ENCODE results near the gene BAX.
A peak's percentile ranks its signal among the peaks of the same experiment; 100 is the strongest.

BAX gene

GRCh38 chr19:48988860-48989259 lies 34.2 kb downstream of the BAX start:
- DNase-seq: no peak

- DNase-seq: no peak
Measured at GRCh38 chr19:48989701-48990291, 35.1 kb downstream of the BAX start.

DNA sequence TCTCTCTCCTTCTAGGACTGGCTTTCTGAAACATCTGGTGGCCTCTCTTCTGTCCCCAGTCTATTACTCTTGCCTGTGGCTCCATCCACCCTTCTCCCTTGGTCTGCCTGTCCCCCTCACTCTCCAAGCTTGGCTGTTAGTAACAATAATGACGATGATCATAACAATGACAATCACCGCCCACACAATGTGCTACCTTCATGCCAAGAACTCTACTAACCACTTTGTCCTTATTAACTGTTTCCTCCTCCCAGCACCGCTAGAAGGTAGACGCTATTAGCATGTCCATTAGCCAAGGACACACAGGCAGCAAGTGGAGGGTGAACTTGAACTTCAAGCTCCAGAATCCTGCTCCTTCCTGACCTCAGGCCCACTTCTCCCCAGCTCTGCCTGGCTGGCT lies 35.7 kb downstream of the BAX start:
- no peak for DNase-seq

GRCh38 chr19:48991011-48991609 lies 36.4 kb downstream of the BAX start:
- DNase-seq: no peak

DNA sequence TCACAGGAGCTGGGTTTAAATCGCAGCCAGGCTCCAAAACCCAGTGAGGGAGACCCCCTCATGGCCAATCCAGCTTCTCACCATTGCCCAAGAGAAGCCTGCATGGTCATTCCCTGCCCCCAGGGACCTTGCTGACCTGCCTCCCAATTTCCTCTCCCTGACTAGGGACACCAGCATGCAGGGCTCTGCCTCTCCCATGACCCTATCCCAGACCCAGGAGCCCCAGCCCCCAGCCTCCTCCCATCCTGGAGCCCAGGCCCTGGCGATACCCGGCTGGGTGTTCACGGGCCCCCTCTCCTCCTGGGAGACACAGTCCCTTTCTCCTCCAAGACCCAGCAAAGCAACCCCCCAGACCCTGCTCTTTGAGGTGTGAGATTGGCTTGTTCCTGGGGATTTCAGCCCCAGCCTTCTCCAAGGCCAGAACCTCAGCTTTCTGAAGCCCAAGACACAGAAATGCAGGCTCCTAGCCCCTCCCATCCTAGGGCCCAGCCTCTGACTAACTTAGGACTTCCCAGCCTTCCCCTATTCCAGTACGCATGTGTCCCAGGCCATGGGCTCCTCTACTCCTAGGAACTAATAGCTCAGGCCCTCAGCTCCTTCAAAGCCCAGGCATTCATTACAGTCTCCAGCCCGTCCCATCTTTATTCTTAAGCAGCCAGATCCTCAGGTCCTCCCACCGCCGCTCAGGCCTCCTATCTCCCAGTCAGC lies 37.4 kb downstream of the BAX start:
- peak in 1 of 2 experiments; percentile 39 for DNase-seq

DNA sequence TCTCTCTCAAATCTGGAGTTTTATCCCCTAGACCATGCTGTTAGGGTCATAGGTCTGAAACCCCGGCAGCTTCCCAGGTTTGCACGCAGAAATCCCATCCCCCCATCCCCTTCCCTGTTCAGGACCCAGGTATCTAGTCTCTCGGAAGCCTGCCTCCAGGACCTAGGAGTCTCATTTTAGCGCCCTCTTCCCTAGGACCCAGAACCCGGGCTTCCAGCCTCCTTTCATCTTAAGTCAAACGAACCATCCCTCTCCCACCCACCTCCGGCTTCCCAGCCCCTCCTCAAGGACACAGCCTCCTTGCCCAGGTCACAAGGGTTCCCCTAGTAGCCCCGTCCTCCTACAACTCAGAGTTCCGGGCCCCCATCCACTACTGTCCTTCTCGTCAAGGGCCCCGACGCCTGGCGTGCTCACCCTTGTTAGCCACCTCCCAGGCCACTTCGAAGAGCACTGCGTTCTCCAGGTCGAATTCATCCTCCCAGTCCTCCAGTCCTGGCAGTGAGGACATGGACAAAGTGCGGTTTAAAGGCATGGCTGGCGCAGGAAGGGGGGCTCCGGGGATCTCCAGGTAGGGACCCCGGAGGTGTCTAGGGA lies 38.0 kb downstream of the BAX start:
- peak in 1 of 2 experiments; percentile 36 for DNase-seq

GRCh38 chr19:48993175-48994034 lies 38.7 kb downstream of the BAX start, which contains the start of the genes GYS1 and RUVBL2:
GYS1 (minus strand) TSS chr19:48993309; CDS start chr19:48993112, 197 bp downstream.
RUVBL2 (plus strand) TSS chr19:48993887; CDS start chr19:48993912, 25 bp downstream.
- peak; percentile 99 for DNase-seq

DNA sequence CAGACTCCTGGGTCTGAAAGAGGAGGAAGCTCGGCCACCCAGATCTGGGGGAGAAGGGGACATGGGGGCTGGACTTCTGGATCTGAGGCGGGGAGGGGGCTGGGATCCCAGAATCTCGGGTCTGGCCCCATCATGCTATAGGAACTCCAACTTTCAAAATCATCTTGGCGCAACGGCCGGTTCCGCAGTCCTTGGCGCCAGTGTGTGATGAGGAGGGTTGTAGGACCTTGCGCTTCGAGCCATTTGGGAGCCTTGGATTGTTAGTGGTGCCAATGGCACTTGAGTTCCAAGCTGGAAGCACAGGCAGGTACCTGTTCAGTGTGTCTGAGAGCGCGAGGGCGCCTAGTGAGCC lies 39.3 kb downstream of the BAX start:
- DNase-seq: no peak

DNA sequence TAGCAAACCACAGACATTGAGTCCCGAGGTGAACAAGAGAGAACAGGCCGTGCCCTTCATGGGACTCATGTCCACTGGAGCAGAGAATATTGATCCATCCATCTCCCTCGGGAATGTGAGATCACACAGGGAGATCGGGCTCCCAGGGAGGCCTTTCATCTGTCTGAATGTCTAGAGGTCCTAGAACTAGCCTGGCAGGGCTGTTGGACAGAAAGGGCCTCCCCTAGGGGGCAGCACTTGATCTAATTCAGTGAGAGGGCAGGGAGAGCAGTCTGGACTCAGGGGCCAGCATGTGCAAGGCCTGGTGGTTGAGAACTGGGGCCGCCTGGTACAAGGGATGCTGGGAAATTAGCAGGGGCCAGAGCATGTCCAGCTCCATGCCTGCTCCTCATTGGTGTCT lies 43.3 kb downstream of the BAX start:
- peak; percentile 76 for DNase-seq

GRCh38 chr19:48999481-49000325 lies 45.0 kb downstream of the BAX start:
- DNase-seq: peak; percentile 81 to 86

GRCh38 chr19:49004133-49004532 lies 49.5 kb downstream of the BAX start:
- no peak for DNase-seq

DNA sequence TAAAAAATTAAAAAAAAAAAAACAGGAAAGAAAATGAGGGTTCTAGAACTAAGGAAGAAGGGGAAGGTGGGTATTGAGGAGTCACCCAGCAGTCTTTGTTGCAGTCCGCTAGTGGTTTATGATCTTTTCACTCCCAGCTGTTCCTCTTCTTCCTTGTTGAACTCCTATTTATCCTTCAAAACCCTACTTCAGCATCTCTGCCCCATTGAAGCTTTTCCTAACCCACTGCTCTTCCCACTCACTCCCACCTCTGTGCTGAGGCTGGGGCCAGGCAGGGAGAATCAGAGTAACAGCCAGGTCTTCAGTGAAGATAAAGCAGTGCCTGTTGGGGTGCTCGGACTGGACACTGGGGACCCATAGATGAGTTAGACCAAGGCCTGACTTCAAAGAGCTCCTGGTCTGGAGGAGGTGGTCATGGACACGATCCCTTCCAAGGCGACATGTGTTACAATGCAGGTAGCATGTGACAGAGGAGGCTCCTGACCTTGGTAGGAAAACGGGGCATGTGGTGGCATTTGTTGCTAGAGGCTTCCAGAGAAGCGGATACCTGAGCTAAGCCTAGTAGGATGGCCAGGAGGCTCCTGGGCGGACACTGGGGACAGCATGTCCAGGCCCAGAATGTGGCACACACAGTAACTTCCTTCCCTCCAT lies 50.4 kb downstream of the BAX start:
- no peak for DNase-seq

GRCh38 chr19:49006905-49007304 lies 52.2 kb downstream of the BAX start:
- no peak for DNase-seq

DNA sequence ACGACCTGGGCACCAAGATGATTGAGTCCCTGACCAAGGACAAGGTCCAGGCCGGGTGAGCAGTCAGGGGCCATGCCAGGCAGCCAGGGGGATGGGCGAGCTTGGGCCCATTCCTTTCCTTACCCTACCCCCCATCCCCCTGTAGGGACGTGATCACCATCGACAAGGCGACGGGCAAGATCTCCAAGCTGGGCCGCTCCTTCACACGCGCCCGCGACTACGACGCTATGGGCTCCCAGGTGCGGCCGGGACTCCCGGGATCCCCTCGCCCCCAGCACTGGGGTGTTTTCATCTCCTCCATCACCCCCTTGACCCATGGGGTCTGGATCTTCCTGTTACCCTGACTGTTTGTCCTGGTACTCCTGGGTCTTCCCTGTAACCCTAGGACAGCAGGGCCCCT lies 55.2 kb downstream of the BAX start:
- no peak for DNase-seq

DNA sequence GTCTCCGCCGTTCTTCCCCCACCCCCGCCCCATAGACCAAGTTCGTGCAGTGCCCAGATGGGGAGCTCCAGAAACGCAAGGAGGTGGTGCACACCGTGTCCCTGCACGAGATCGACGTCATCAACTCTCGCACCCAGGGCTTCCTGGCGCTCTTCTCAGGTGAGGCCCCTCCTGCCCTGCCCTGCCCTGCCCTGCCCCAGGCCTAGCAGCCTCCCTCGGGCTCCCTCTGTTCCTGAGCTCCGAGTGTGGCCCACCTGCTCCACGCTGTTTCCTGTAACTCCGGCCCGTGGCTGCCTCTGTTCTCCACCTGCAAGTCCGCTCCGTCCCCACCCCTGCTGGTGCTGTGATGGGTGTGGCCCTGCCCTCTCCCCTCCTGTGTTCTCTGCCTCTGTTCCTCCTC lies 55.8 kb downstream of the BAX start:
- no peak for DNase-seq

- no peak for DNase-seq
Measured at GRCh38 chr19:49011194-49011593, 56.5 kb downstream of the BAX start.

Data from activated T-cell treated with anti-CD3 and anti-CD28 coated beads, Interleukin-2, amount 50 U/mL, for 48 hours (primary cell).